GM21515 (cell line): ENCODE results near the gene PRMT7.

Experiments used
- ATAC-seq: cut with Tn5 transposase; IDR thresholded peaks from one replicate; pipeline ENCODE4 v1.9.1; 2021; ENCODE audit not compliant: unreplicated experiment

Gene PRMT7

GRCh38 chr16:68389006-68389405 is 78.2 kb downstream of the PRMT7 start:
- no peak for ATAC-seq

DNA sequence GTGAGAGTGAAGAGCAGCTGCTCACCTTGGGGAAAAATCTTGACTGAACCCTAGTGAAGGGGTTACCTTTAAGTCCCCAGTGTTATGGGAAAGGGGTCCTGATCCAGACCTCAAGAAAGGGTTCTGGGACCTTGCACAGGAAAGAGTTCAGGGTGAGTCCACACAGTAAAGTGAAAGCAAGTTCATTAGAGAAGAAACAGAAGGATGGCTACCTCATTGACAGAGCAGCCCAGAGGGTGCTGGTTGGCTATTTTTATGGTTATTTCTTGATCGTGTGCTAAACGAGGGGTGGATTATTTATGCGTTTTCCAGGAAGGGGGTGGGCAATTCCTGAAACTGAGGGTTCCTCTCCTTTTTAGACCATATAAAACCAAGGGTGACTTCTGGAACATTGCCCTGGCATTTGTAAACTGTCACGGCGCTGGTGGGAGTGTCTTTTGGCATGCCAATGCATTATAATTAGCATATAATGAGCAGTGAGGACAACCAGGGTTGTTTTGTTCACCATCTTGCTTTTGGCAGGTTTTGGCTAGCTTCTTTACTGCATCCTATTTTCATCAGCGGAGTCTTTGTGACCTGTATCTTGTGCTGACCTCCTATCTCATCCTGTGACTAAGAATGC is 79.0 kb downstream of the PRMT7 start:
- no peak for ATAC-seq

GRCh38 chr16:68393333-68393732 is 82.5 kb downstream of the PRMT7 start:
- no peak for ATAC-seq

DNA sequence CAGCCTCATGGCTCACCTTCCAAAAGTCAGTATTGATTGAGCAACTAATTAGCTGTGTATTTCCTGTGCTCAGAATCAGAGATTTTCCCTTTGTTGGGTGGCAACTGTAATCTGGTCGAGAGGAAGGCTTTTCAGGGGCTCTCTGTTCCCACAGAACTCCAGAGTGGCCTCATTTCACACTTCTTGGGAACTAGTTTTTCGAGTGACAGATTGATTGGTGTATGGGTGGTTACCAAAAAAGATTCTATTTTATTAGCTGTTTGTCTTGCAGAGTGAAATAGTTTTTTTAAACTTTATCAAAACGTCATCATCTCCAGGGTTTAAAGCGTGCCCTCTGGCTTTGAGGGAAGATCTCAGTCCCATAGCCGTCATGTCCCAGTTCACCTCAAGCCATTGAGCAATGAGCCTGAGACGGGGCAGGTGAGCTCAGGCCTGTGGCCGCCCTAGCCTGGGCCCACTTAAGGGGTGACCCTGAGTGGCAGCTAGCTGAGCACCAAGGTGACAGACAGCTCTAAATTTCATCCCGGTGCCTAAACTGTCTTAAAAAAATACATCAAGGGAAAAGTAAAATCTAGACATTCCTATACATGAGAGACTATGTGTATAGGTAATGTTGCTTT is 84.5 kb downstream of the PRMT7 start:
- no peak for ATAC-seq

- ATAC-seq = no peak
Observed at GRCh38 chr16:68395815-68396214, 85.0 kb downstream of the PRMT7 start.

DNA sequence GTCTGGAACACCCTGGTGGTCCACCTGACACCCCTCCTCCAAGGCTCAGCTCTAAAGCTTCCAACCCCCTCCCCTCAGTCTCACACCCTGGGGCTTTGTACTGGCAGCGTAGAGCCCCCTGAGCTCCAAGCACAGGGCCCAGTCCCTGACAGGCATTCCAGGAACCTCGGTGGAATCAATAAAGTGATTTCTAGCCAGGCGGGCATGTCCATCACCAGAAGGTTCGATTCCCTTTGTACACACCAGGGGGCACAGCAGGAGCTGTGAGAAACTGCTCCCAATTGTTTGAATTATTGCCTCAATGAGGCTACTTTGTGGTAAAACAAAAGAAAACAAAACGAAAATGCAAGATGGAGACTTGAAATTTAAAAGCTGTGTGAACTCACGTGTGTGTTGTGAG is 85.7 kb downstream of the PRMT7 start:
- ATAC-seq = no peak

DNA sequence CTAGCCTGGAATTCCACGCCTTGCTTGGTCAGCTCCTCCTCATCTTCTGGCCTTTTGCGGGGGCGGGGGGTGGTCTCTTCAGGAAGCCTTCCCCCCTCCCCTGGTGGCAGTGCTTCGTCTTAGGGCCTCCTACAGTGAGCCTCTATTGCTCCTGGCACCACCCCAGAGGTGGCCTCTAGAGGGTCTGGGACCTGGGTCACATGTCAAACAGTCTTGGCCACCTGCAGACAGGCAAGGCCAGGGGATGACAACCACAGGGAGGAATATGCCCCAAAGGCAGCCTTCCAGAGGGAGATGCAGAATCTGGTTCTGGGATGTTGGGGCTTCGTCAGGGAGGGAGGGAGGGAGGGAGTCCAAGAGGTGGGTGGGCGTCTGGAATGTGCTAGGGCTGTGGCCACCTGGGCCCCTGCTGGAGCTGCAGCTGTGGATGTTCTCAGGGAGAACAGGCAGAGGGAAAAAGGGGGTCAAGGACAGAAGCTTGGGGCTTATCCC is 86.9 kb downstream of the PRMT7 start:
- no peak for ATAC-seq

DNA sequence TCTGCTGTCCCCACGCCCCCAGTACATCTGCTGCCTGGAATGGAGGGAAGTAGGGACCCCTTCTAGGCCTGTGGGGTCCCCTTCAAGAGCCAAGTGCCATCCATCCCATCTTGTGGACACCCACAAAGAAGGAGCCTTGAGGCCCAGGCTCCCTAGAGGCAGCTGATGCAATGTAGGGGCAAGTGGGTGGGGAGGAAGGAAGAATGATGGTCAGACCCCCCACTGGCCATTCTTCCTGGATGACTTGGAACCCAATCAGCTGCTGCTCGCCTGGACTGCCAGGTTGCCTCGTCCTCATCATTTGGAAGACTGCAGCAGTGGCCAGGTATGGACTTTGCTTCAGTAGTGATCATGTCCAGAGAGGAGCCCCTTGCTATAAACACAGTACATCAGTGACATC is 88.6 kb downstream of the PRMT7 start:
- no peak for ATAC-seq

DNA sequence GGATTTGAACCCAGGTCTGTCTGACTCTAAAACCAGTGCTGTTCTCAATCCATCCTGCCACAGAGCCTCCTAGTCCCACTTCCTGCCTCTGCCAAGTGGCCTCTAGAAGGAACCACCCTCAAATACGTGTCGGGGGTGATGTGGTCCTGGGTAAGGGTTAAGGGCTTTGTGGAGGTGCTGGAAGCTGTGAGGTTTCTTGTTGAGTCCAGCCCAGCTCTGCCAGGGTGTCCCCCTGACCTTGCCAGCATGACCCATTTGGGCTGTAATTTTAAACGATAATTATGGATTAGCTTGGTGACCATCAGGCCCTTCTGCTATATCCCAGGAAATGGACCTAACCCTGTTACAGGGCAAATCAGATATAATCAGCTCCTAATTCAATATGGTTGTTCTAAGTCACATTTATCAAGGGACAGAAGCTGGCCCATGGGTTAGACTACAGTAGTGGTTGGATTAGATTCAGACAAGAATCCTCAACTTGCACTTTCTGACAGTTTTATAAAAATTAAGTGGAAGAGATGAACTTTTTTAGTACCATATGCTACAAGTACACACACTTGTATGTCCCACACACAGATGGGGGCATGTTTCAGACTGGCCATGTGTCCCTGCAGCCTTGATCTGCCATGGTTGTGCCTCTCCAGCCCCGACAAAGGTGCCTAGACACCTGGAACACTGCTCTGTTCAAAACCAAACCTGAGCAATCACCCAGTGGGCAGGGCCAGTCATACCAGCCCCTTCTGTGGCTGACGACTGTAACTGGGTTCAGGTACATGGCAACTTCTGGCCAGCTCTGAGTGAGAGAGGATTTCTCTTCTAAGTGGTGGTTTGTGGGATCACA is 89.5 kb downstream of the PRMT7 start:
- ATAC-seq = no peak

GRCh38 chr16:68400924-68401460 is 90.2 kb downstream of the PRMT7 start:
- ATAC-seq = no peak

- no peak for ATAC-seq
Observed at GRCh38 chr16:68401871-68402747, 91.3 kb downstream of the PRMT7 start.

DNA sequence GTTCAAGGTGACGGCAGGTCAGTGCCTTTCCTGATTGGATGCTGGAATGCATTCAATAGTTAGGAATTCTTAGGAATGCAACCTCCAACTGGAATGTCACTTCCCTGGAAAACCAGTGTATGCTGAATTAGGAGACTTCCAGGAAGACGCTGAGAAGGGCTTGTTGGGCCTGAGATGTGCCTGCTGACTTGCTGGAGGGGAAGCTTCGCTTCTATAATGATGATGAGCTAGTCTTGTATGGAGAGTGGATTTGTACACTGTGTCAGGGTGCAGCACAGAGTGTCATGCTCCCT is 91.9 kb downstream of the PRMT7 start:
- ATAC-seq = no peak

GRCh38 chr16:68403177-68403576 is 92.4 kb downstream of the PRMT7 start:
- no peak for ATAC-seq

GRCh38 chr16:68403704-68404103 is 92.9 kb downstream of the PRMT7 start:
- ATAC-seq = no peak

DNA sequence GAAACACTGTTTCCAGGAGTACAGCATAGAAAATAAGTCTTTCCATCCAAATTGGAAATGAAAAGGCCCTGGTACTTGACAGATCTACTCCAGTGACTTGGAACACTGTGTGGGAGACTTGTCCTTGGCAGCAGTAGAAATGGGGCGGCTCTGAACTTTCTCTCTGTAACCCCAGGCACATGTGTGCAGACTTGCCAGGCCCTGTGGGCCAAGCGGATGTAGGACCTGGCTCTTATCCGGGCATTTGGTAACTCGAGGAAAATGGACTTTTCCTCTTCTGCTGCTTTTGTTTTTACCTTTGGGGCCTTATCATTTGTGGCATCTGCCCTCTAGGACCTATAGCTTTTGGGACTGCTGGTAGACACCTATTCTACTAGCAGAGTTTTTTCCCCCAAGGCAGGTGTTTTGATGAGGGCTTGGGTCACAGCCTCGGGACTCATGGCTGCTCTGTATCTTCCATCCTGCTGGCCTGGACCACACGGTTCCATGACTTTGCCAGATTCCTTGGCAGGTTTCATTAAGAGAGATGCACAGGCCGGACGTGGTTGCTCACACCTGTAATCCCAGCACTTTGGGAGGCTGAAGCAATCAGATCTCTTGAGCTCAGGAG is 94.0 kb downstream of the PRMT7 start:
- ATAC-seq = no peak

DNA sequence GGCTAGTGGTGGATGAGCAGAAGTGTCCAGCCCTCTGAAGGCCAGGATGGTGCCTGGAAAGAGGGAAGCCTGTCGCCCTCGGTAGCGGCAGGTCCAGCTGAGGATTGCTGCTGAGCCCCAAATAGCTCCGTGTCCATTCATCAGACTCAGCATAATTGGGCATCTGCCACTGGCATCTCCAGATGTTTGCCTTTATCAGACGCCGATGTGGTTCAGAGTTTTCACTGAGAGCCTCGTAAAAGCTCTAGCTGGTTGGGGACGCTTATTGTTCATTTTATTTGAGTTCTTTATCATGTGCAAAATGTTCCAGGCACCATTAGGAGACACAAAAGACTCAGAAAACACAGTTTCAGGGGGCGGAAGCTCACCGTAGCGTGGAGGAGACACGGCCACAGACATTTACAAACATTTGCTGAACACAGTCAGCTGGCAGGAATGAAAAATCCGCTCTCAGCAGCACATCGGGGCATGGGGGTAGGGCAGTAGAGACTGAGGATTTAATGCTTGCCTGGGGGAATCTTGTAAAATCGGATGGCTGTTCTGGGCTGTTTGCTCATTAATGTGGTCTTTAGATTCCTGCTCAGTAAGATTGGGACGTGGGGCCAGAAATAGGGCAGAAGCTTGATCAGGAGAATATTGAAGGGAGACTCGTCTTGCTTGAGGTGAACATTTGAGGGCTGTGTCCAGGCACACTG is 95.8 kb downstream of the PRMT7 start:
- ATAC-seq = no peak
